ENCODE results near the gene ADRM1. TPM values are rescaled to one million over a fixed set of nuclear protein-coding genes. Genes with fewer than 3 reads are reported as not detected.

Gene ADRM1
- total RNA-seq, 1 donor from 2014 or later, result 125 TPM

- Histone ChIP-seq H3K27ac (ENCODE audit: low read depth, low read length) (no peak overlapping the region), H3K9ac (ENCODE audit: low read length) (no peak overlapping the region), H2AFZ (ENCODE audit: low read depth, low read length) (no peak overlapping the region), H4K20me1 (ENCODE audit: insufficient read depth, low read length) (peaks cover 19% of the 10 kb centered on the region), H3K79me2 (ENCODE audit: insufficient read depth, low read length) (peaks cover 8% of the 10 kb centered on the region), H3K4me1 (ENCODE audit: insufficient read depth, low read length) (no peaks in the 10 kb centered on the region), H3K27me3 (ENCODE audit: insufficient read depth, low read length) (no peaks in the 10 kb centered on the region), H3K4me2 (ENCODE audit: low read length) (no peak overlapping the region), H3K9me3 (ENCODE audit: insufficient read depth, low read depth, low read length) (no peaks in the 10 kb centered on the region), H3K36me3 (ENCODE audit: insufficient read depth, low read length) (peaks cover 8% of the 10 kb centered on the region), H3K4me3 (ENCODE audit: insufficient read depth, low read depth, low read length) (no peak overlapping the region)
- Mint-ChIP-seq H3K9me3 (ENCODE audit: unreplicated experiment) (no peaks in the 10 kb centered on the region), H3K36me3 (ENCODE audit: low read depth, unreplicated experiment) (peaks cover 9% of the 10 kb centered on the region), H3K27ac (ENCODE audit: unreplicated experiment) (no peak overlapping the region), H3K4me3 (ENCODE audit: unreplicated experiment) (no peak overlapping the region), H3K4me1 (ENCODE audit: low read depth, unreplicated experiment) (no peaks in the 10 kb centered on the region), H3K27me3 (ENCODE audit: low read depth, unreplicated experiment) (no peaks in the 10 kb centered on the region)
- TF ChIP-seq CTCF (IDR thresholded peaks at IDR 0.05; ENCODE audit: insufficient read depth, low read depth, low read length), result no peak
- TF ChIP-seq EZH2 (IDR thresholded peaks at IDR 0.05; ENCODE audit: insufficient read depth, low read length), result no peak
- DNase-seq (ENCODE audit: low read depth), result no peak
- FAIRE-seq, result no peak
Measured at GRCh38 chr20:62311832-62312661, 9.2 kb downstream of the ADRM1 start.

- no peak overlapping the region for H3K4me2 ChIP-seq (ENCODE audit: low read length)
- no peak for TF ChIP-seq EZH2 (IDR thresholded peaks at IDR 0.05; ENCODE audit: insufficient read depth, low read length)
- no peak overlapping the region for H3K27ac Mint-ChIP-seq (ENCODE audit: unreplicated experiment)
- H3K4me1 ChIP-seq (ENCODE audit: insufficient read depth, low read length), result no peaks in the 10 kb centered on the region
- H3K27ac ChIP-seq (ENCODE audit: low read depth, low read length), result no peak overlapping the region
- H3K9me3 Mint-ChIP-seq (ENCODE audit: unreplicated experiment), result no peaks in the 10 kb centered on the region
- H3K27me3 Mint-ChIP-seq (ENCODE audit: low read depth, unreplicated experiment), result no peaks in the 10 kb centered on the region
- peaks cover 7% of the 10 kb centered on the region for H3K36me3 ChIP-seq (ENCODE audit: insufficient read depth, low read length)
- no peaks in the 10 kb centered on the region for H3K4me1 Mint-ChIP-seq (ENCODE audit: low read depth, unreplicated experiment)
- H3K9ac ChIP-seq (ENCODE audit: low read length), result no peak overlapping the region
- H3K4me3 Mint-ChIP-seq (ENCODE audit: unreplicated experiment), result no peak overlapping the region
- H3K27me3 ChIP-seq (ENCODE audit: insufficient read depth, low read length), result no peaks in the 10 kb centered on the region
- H3K79me2 ChIP-seq (ENCODE audit: insufficient read depth, low read length), result peaks cover 2% of the 10 kb centered on the region
- no peak for FAIRE-seq
- peaks cover 13% of the 10 kb centered on the region for H4K20me1 ChIP-seq (ENCODE audit: insufficient read depth, low read length)
- H3K9me3 ChIP-seq (ENCODE audit: insufficient read depth, low read depth, low read length), result no peaks in the 10 kb centered on the region
- no peak overlapping the region for H3K4me3 ChIP-seq (ENCODE audit: insufficient read depth, low read depth, low read length)
- no peak for DNase-seq (ENCODE audit: low read depth)
- no peak overlapping the region for H2AFZ ChIP-seq (ENCODE audit: low read depth, low read length)
- peaks cover 9% of the 10 kb centered on the region for H3K36me3 Mint-ChIP-seq (ENCODE audit: low read depth, unreplicated experiment)
Measured at GRCh38 chr20:62312662-62312977, 9.8 kb downstream of the ADRM1 start.

- Mint-ChIP-seq H3K9me3 (ENCODE audit: unreplicated experiment) (no peaks in the 10 kb centered on the region), H3K4me1 (ENCODE audit: low read depth, unreplicated experiment) (no peaks in the 10 kb centered on the region), H3K36me3 (ENCODE audit: low read depth, unreplicated experiment) (peaks cover 9% of the 10 kb centered on the region), H3K27ac (ENCODE audit: unreplicated experiment) (no peak overlapping the region), H3K27me3 (ENCODE audit: low read depth, unreplicated experiment) (no peaks in the 10 kb centered on the region), H3K4me3 (ENCODE audit: unreplicated experiment) (no peak overlapping the region)
- H3K4me3 ChIP-seq (ENCODE audit: insufficient read depth, low read depth, low read length), result no peak overlapping the region
- no peak overlapping the region for H3K4me2 ChIP-seq (ENCODE audit: low read length)
- no peaks in the 10 kb centered on the region for H3K4me1 ChIP-seq (ENCODE audit: insufficient read depth, low read length)
- no peak overlapping the region for H3K9ac ChIP-seq (ENCODE audit: low read length)
- no peaks in the 10 kb centered on the region for H3K9me3 ChIP-seq (ENCODE audit: insufficient read depth, low read depth, low read length)
- FAIRE-seq (no peak), DNase-seq (ENCODE audit: low read depth) (no peak)
- no peaks in the 10 kb centered on the region for H3K27me3 ChIP-seq (ENCODE audit: insufficient read depth, low read length)
- no peaks in the 10 kb centered on the region for H3K79me2 ChIP-seq (ENCODE audit: insufficient read depth, low read length)
- H2AFZ ChIP-seq (ENCODE audit: low read depth, low read length), result no peak overlapping the region
- TF ChIP-seq CTCF (IDR thresholded peaks at IDR 0.05; ENCODE audit: insufficient read depth, low read depth, low read length) (no peak), EZH2 (IDR thresholded peaks at IDR 0.05; ENCODE audit: insufficient read depth, low read length) (no peak)
- peaks cover 9% of the 10 kb centered on the region for H4K20me1 ChIP-seq (ENCODE audit: insufficient read depth, low read length)
- peaks cover 7% of the 10 kb centered on the region for H3K36me3 ChIP-seq (ENCODE audit: insufficient read depth, low read length)
- no peak overlapping the region for H3K27ac ChIP-seq (ENCODE audit: low read depth, low read length)
Measured at GRCh38 chr20:62313021-62313420, 10.2 kb downstream of the ADRM1 start.

Measured in astrocyte (in vitro differentiated cells and primary cell).